HepG2 (cell line): ENCODE measurements around the gene MBTD1. TPM values are rescaled to one million over a fixed set of nuclear protein-coding genes. Genes with fewer than 3 reads are reported as not detected.

ENCODE experiments used
- ATF7-NPFF ChIP-seq: sonication (generic); formaldehyde crosslinking; IDR thresholded peaks from 2 replicates; pipeline ENCODE4 v1.8.1; 2023; ENCODE audit warnings: mild to moderate bottlenecking, low read depth, missing genetic modification reagents, moderate library complexity
- DRAP1 ChIP-seq: IDR thresholded peaks from 2 replicates; pipeline ENCODE4 v1.6.1; 2016; ENCODE audit warnings: missing genetic modification reagents, missing compliant biosample characterization
- FOXA3 ChIP-seq: IDR thresholded peaks from 2 replicates; pipeline ENCODE4 v1.6.1; 2016; ENCODE audit warnings: missing genetic modification reagents, missing compliant biosample characterization
- FOXM1 ChIP-seq: sonication (generic); formaldehyde crosslinking; IDR thresholded peaks from 2 replicates; pipeline ENCODE4 v1.5.0; 2020; ENCODE audit warnings: missing genetic modification reagents
- GMEB2 ChIP-seq: IDR thresholded peaks from 2 replicates; pipeline ENCODE4 v1.6.1; 2016; ENCODE audit warnings: missing biosample characterization, missing genetic modification reagents, low read depth
- GZF1 ChIP-seq: sonication (generic); formaldehyde crosslinking; IDR thresholded peaks from 2 replicates; pipeline ENCODE4 v1.5.1; 2020; ENCODE audit warnings: mild to moderate bottlenecking, missing genetic modification reagents
- KLF12 ChIP-seq: sonication (generic); formaldehyde crosslinking; IDR thresholded peaks from 2 replicates; pipeline ENCODE4 v1.4.0; 2020; ENCODE audit warnings: missing genetic modification reagents, borderline replicate concordance
- KLF6 ChIP-seq: IDR thresholded peaks from 2 replicates; pipeline ENCODE4 v1.8.0; 2016; ENCODE audit warnings: missing biosample characterization, missing genetic modification reagents
- LCORL ChIP-seq, 2 experiments: fragments of 450-650 bp in 1 of 2; sonication (generic) in 1 of 2; formaldehyde crosslinking in 1 of 2; IDR thresholded peaks; 2 replicates each; pipeline versions ENCODE4 v1.5.0 to v1.6.1; 2017 to 2020; ENCODE audit warnings: antibody characterized with exemption in 1 of 2, missing genetic modification reagents in 1 of 2
- MED8 ChIP-seq: sonication (generic); formaldehyde crosslinking; IDR thresholded peaks from 2 replicates; pipeline ENCODE4 v1.8.1; 2023; ENCODE audit warnings: mild to moderate bottlenecking, missing genetic modification reagents; ENCODE audit not compliant: insufficient replicate concordance
- MYNN ChIP-seq: sonication (generic); formaldehyde crosslinking; IDR thresholded peaks from 2 replicates; pipeline ENCODE4 v1.4.0; 2020; ENCODE audit warnings: mild to moderate bottlenecking, low read depth, missing genetic modification reagents
- NCOR1 ChIP-seq: fragments of 200-600 bp; sonication (generic); IDR thresholded peaks from 2 replicates; pipeline ENCODE4 v1.7.0; 2017; ENCODE audit warnings: antibody characterized with exemption, low read length, borderline replicate concordance
- RERE ChIP-seq: IDR thresholded peaks from 2 replicates; pipeline ENCODE4 v1.6.1; 2016; ENCODE audit warnings: low read depth, missing genetic modification reagents, missing compliant biosample characterization
- SCMH1 ChIP-seq: sonication (generic); formaldehyde crosslinking; IDR thresholded peaks from 2 replicates; pipeline ENCODE4 v1.9.0; 2021; ENCODE audit warnings: missing genetic modification reagents, mild to moderate bottlenecking, borderline replicate concordance
- SIX4 ChIP-seq: sonication (generic); formaldehyde crosslinking; IDR thresholded peaks from 2 replicates; pipeline ENCODE4 v1.4.0; 2020; ENCODE audit warnings: missing genetic modification reagents
- SMARCE1 ChIP-seq: fragments of 450-650 bp; IDR thresholded peaks from 2 replicates; pipeline ENCODE4 v1.6.1; 2017; ENCODE audit warnings: borderline replicate concordance
- SMC3 ChIP-seq: IDR thresholded peaks from 2 replicates; pipeline ENCODE4 v1.6.1; 2011; ENCODE audit warnings: low read length, improper control_type of control experiment
- SNAPC2 ChIP-seq: sonication (generic); formaldehyde crosslinking; IDR thresholded peaks from 2 replicates; pipeline ENCODE4 v1.8.1; 2022; ENCODE audit warnings: mild to moderate bottlenecking, missing genetic modification reagents
- SUZ12 ChIP-seq: fragments of 150-350 bp; IDR thresholded peaks from 2 replicates; pipeline ENCODE4 v1.6.1; 2014; ENCODE audit warnings: low read depth, low read length
- ZNF17 ChIP-seq: sonication (generic); formaldehyde crosslinking; IDR thresholded peaks from 2 replicates; pipeline ENCODE4 v1.5.0; 2020; ENCODE audit warnings: mild to moderate bottlenecking, missing genetic modification reagents
- ZNF460 ChIP-seq: sonication (generic); formaldehyde crosslinking; IDR thresholded peaks from 2 replicates; pipeline ENCODE4 v1.5.1; 2020; ENCODE audit warnings: missing genetic modification reagents, mild to moderate bottlenecking, borderline replicate concordance
- ZNF607 ChIP-seq: sonication (generic); formaldehyde crosslinking; IDR thresholded peaks from 2 replicates; pipeline ENCODE4 v1.5.1; 2020; ENCODE audit warnings: missing genetic modification reagents, mild to moderate bottlenecking, borderline replicate concordance
- ZNF792 ChIP-seq: IDR thresholded peaks from 2 replicates; pipeline ENCODE4 v1.6.1; 2016
- polyA plus RNA-seq, 8 experiments: library from polyadenylated mRNA; depleted of rRNA in 3 of 8; stranded (reverse) in 7 of 8; unstranded in 1 of 8; fragments of >200 nt; fragmentation: Illumina TruSeq in 4 of 8; extraction: Trizol in 4 of 8; gene quantifications; 2 replicates each; pipeline versions ENCODE4 v1.2.1 to v1.2.3, GENCODE V29; 2011 to 2016; ENCODE audit warnings: low read depth in 4 of 8, missing spikeins in 1 of 8, mixed read lengths in 1 of 8; ENCODE audit not compliant: insufficient read depth in 1 of 8
- total RNA-seq, 5 experiments: library from RNA; depleted of rRNA; stranded (reverse); fragments of >200 nt; fragmentation: Illumina TruSeq; extraction: Trizol; gene quantifications; 2 replicates each; pipeline ENCODE4 v1.2.3, GENCODE V29; 2016; ENCODE audit warnings: low read depth in 1 of 5

Gene MBTD1
- total and polyA plus RNA-seq, 2 of the 13 experiments (the other 11 are each of a cell fraction or from before 2014, with no cell fraction given) = 20.9 TPM

GRCh38 chr17:51260237-51261023, 581 bp upstream of the MBTD1 start, which contains the start of gene UTP18 (continued):
- peak; percentile 94; the same call in 1 of the 2 replicates for TF ChIP-seq ZNF607
- no peak for TF ChIP-seq SCMH1 (CRISPR knock-in tag)
- TF ChIP-seq SIX4 (CRISPR knock-in tag) = peak; percentile 52; the same call in 1 of the 2 replicates
- peak; percentile 95 for TF ChIP-seq ATF7-NPFF (CRISPR knock-in tag)
- peak; percentile 59 for TF ChIP-seq ZNF792 (CRISPR knock-in tag)
- TF ChIP-seq ZNF460 (CRISPR knock-in tag) = peak; percentile 48; the same call in 1 of the 2 replicates
- peak; percentile 80; the same call in 1 of the 2 replicates for TF ChIP-seq FOXM1 (CRISPR knock-in tag)
- no peak for TF ChIP-seq SMC3
- TF ChIP-seq SNAPC2 = peak; percentile 84; the same call in 1 of the 2 replicates
- TF ChIP-seq SMARCE1 = no peak
- TF ChIP-seq KLF12 (CRISPR knock-in tag) = peak; percentile 93
- TF ChIP-seq LCORL (IDR thresholded peaks at IDR 0.05) = no peak
- TF ChIP-seq LCORL (CRISPR knock-in tag; IDR thresholded peaks at IDR 0.05) = peak; percentile 89
- TF ChIP-seq RERE (CRISPR knock-in tag) = 0 out of 2 replicates have a peak, but pooled peaks have one; percentile 15
- TF ChIP-seq GMEB2 (CRISPR knock-in tag) = peak; percentile 36; the same call in 1 of the 2 replicates
- peak; percentile 91 for TF ChIP-seq KLF6 (CRISPR knock-in tag)
- peak; percentile 16; the same call in 1 of the 2 replicates for TF ChIP-seq FOXA3 (CRISPR knock-in tag)
- 0 out of 2 replicates have a peak, but pooled peaks have one; percentile 14 for TF ChIP-seq SUZ12
- TF ChIP-seq ZNF17 (CRISPR knock-in tag) = no peak
- peak; percentile 53; the same call in 1 of the 2 replicates for TF ChIP-seq NCOR1
- peak; percentile 38 for TF ChIP-seq MED8 (CRISPR knock-in tag)
- TF ChIP-seq DRAP1 (CRISPR knock-in tag) = no peak; the same call in 1 of the 2 replicates
- TF ChIP-seq MYNN (CRISPR knock-in tag) = peak; percentile 94
- peak; percentile 92 for TF ChIP-seq GZF1 (CRISPR knock-in tag)
